WTC11 (cell line): Measurements from ENCODE around the gene FRMD4A. TPM values are rescaled to one million over a fixed set of nuclear protein-coding genes. Genes with fewer than 3 reads are reported as not detected.

ENCODE experiments used
- ATAC-seq: fragments of 200-7000 bp; cut with Tn5 transposase; 2 replicates; pipeline ENCODE4 v1.10.0; 2021; ENCODE audit warnings: mild to moderate bottlenecking, moderate library complexity
- CTCF ChIA-PET: fragments of 300-600 bp; sonication (Branson Sonifier 250); formaldehyde crosslinking; loops from one replicate; lab custom pipeline; 2021; ENCODE audit warnings: antibody characterized with exemption; lab: Charles Lee
- POLR2A ChIA-PET: fragments of 350-600 bp; sonication (Branson Sonifier 250); formaldehyde crosslinking; loops from one replicate; lab custom pipeline; 2021; ENCODE audit warnings: antibody characterized with exemption; lab: Charles Lee
- DNase-seq: peaks from one replicate; pipeline ENCODE4 v3.0.0; 2021; ENCODE audit warnings: low spot score
- H3K27ac Mint-ChIP-seq: 2 replicates; pipeline ENCODE4 v1.8.0; 2021; ENCODE audit warnings: mixed read lengths
- H3K27me3 Mint-ChIP-seq: 2 replicates; pipeline ENCODE4 v1.8.0; 2021; ENCODE audit warnings: low read depth, mild to moderate bottlenecking, moderate library complexity, mixed read lengths
- H3K36me3 Mint-ChIP-seq: 2 replicates; pipeline ENCODE4 v1.8.0; 2021; ENCODE audit warnings: mixed read lengths
- H3K4me1 Mint-ChIP-seq: 2 replicates; pipeline ENCODE4 v1.8.0; 2022; ENCODE audit warnings: mixed read lengths
- H3K4me3 Mint-ChIP-seq: 2 replicates; pipeline ENCODE4 v1.8.0; 2021; ENCODE audit warnings: mild to moderate bottlenecking, moderate library complexity, mixed read lengths
- H3K9me3 Mint-ChIP-seq: 2 replicates; pipeline ENCODE4 v1.8.0; 2021; ENCODE audit warnings: mixed read lengths
- AR ChIP-seq: fragments of 250-450 bp; sonication (Bioruptor Pico); IDR thresholded peaks from 2 replicates; pipeline ENCODE4 v1.9.0; 2021; ENCODE audit warnings: mild to moderate bottlenecking
- EMX1 ChIP-seq: fragments of 250-450 bp; sonication (Bioruptor Pico); IDR thresholded peaks from 2 replicates; pipeline ENCODE4 v1.8.0; 2021; ENCODE audit warnings: mild to moderate bottlenecking
- ERG ChIP-seq: fragments of 250-450 bp; sonication (Bioruptor Pico); IDR thresholded peaks from 2 replicates; pipeline ENCODE4 v1.8.0; 2021; ENCODE audit warnings: mild to moderate bottlenecking
- FOXK1 ChIP-seq: sonication (generic); formaldehyde crosslinking; IDR thresholded peaks from 2 replicates; pipeline ENCODE4 v1.8.0; 2022; ENCODE audit warnings: mild to moderate bottlenecking, moderate library complexity, missing genetic modification reagents
- GABPB1 ChIP-seq: sonication (generic); formaldehyde crosslinking; IDR thresholded peaks from 2 replicates; pipeline ENCODE4 v1.8.1; 2023; ENCODE audit warnings: mild to moderate bottlenecking, missing genetic modification reagents
- GTF2I ChIP-seq: fragments of 250-450 bp; sonication (Bioruptor Pico); conservative IDR thresholded peaks from 2 replicates; pipeline ENCODE4 v1.4.0; 2021; ENCODE audit warnings: mild to moderate bottlenecking
- IRF1 ChIP-seq: sonication (generic); formaldehyde crosslinking; IDR thresholded peaks from 2 replicates; pipeline ENCODE4 v1.8.0; 2023; ENCODE audit warnings: missing genetic modification reagents
- JAZF1 ChIP-seq: fragments of 250-450 bp; sonication (Bioruptor Pico); IDR thresholded peaks from 2 replicates; pipeline ENCODE4 v1.9.0; 2021; ENCODE audit warnings: moderate library complexity, mild to moderate bottlenecking, inconsistent platforms
- JUN ChIP-seq: sonication (generic); formaldehyde crosslinking; IDR thresholded peaks from 2 replicates; pipeline ENCODE4 v1.8.0; 2023; ENCODE audit warnings: mild to moderate bottlenecking, missing genetic modification reagents
- MXD4 ChIP-seq: fragments of 250-450 bp; sonication (Bioruptor Pico); IDR thresholded peaks from 2 replicates; pipeline ENCODE4 v1.8.0; 2021; ENCODE audit warnings: mild to moderate bottlenecking, moderate library complexity, borderline replicate concordance
- MYBL2 ChIP-seq: sonication (generic); formaldehyde crosslinking; IDR thresholded peaks from 2 replicates; pipeline ENCODE4 v1.8.1; 2023; ENCODE audit warnings: mild to moderate bottlenecking, moderate library complexity, missing genetic modification reagents
- NFYB ChIP-seq: sonication (generic); formaldehyde crosslinking; conservative IDR thresholded peaks from 2 replicates; pipeline ENCODE4 v1.8.0; 2022; ENCODE audit warnings: low read depth, missing genetic modification reagents
- TCF7 ChIP-seq: sonication (generic); formaldehyde crosslinking; IDR thresholded peaks from 2 replicates; pipeline ENCODE4 v1.8.0; 2022; ENCODE audit warnings: mild to moderate bottlenecking, low read depth, missing genetic modification reagents, moderate library complexity
- TEAD4 ChIP-seq: sonication (generic); formaldehyde crosslinking; IDR thresholded peaks from 2 replicates; pipeline ENCODE4 v1.8.0; 2022; ENCODE audit warnings: mild to moderate bottlenecking, missing genetic modification reagents
- TP53 ChIP-seq: sonication (generic); formaldehyde crosslinking; IDR thresholded peaks from 2 replicates; pipeline ENCODE4 v1.8.1; 2023; ENCODE audit warnings: mild to moderate bottlenecking, missing genetic modification reagents
- ZNF281 ChIP-seq: sonication (generic); formaldehyde crosslinking; IDR thresholded peaks from 2 replicates; pipeline ENCODE4 v1.8.0; 2023; ENCODE audit warnings: mild to moderate bottlenecking, missing genetic modification reagents
- ZNF317 ChIP-seq: sonication (generic); formaldehyde crosslinking; IDR thresholded peaks from 2 replicates; pipeline ENCODE4 v1.8.1; 2023; ENCODE audit warnings: low read depth, mild to moderate bottlenecking, moderate library complexity, missing genetic modification reagents, borderline replicate concordance
- total RNA-seq: library from RNA; stranded (reverse); gene quantifications from 3 replicates; pipeline ENCODE4 v1.2.3, GENCODE V29; 2021
- TF ChIP-seq, protein P1 (sequence below): sonication (generic); formaldehyde crosslinking; IDR thresholded peaks from 2 replicates; pipeline ENCODE4 v1.8.1; 2023; ENCODE audit warnings: mild to moderate bottlenecking, moderate library complexity, missing genetic modification reagents
- TF ChIP-seq, protein P2 (sequence below): sonication (generic); formaldehyde crosslinking; conservative IDR thresholded peaks from 2 replicates; pipeline ENCODE4 v1.8.1; 2022; ENCODE audit warnings: mild to moderate bottlenecking, missing genetic modification reagents

The FRMD4A gene
- total RNA-seq, 1 experiment from 2014 or later, result 35.5 TPM

DNA sequence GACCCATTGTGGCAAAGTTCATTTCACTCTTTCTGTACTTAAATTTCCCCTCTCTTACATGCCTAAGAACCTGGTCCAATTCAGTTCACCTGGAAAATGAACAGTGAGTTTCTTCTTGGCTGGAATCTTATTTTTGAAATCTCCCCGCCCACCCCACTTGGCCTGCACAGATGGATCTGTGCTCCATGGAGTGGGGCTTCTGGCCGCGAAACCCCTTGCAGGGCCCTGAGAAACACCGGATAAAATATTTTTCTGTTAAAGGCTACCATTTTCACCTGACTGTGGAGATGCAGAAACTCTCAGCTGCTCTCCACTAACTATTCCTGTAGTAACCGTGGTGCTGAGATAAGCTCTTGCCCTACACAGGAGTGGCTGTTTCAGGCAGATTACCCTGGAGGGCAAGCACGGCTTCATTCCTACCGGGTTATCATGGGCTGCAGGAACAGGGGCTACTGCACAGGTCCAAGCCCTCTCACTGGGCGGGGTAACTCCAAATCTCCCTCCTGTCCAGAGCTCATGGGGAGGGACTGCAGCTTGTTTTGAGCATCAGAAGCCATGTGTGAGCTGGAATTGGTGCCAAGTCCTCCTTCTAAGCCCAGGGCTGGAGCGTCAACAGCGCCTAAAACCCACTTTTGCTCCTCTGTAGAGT, 625.1 kb downstream of the FRMD4A start:
- H3K9me3 Mint-ChIP-seq, result no peaks in the 10 kb centered on the region
- no peak for DNase-seq
- ChIA-PET CTCF (interaction anchor here (1.2 to 4.7 kb wide), 2 partner anchors 13 to 169 kb away, joined by 3 to 16 read pairs; no protein-coding TSS in a partner anchor), POLR2A (no interaction called here)
- H3K27me3 Mint-ChIP-seq, result no peaks in the 10 kb centered on the region
- TF ChIP-seq MXD4 (CRISPR knock-in tag) (no peak), TEAD4 (no peak), TP53 (no peak), FOXK1 (no peak)
- TF ChIP-seq, all 79 proteins: peak for 0
- peaks cover 4% of the 10 kb centered on the region for H3K36me3 Mint-ChIP-seq
- H3K4me3 Mint-ChIP-seq, result peak overlapping the region; percentile 69
- no peak; the same call in 1 of the 2 replicates for ATAC-seq
- H3K4me1 Mint-ChIP-seq, result peaks cover 86% of the 10 kb centered on the region
- peak overlapping the region; percentile 59; the same call in 1 of the 2 replicates for H3K27ac Mint-ChIP-seq

- ATAC-seq (no peak), DNase-seq (no peak)
- TF ChIP-seq, protein P1, sequence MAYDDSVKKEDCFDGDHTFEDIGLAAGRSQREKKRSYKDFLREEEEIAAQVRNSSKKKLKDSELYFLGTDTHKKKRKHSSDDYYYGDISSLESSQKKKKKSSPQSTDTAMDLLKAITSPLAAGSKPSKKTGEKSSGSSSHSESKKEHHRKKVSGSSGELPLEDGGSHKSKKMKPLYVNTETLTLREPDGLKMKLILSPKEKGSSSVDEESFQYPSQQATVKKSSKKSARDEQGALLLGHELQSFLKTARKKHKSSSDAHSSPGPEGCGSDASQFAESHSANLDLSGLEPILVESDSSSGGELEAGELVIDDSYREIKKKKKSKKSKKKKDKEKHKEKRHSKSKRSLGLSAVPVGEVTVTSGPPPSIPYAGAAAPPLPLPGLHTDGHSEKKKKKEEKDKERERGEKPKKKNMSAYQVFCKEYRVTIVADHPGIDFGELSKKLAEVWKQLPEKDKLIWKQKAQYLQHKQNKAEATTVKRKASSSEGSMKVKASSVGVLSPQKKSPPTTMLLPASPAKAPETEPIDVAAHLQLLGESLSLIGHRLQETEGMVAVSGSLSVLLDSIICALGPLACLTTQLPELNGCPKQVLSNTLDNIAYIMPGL (CRISPR knock-in tag), result no peak
- TF ChIP-seq AR (no peak), ZNF281 (CRISPR knock-in tag) (no peak), JUN (no peak), ERG (CRISPR knock-in tag) (no peak), TCF7 (CRISPR knock-in tag) (no peak), JAZF1 (CRISPR knock-in tag) (no peak), IRF1 (CRISPR knock-in tag) (no peak), GABPB1 (CRISPR knock-in tag) (no peak), GTF2I (no peak), ZNF317 (CRISPR knock-in tag) (no peak), EMX1 (CRISPR knock-in tag) (no peak), MYBL2 (CRISPR knock-in tag) (no peak), NFYB (no peak)
- TF ChIP-seq, protein P2, sequence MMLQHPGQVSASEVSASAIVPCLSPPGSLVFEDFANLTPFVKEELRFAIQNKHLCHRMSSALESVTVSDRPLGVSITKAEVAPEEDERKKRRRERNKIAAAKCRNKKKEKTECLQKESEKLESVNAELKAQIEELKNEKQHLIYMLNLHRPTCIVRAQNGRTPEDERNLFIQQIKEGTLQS (CRISPR knock-in tag), result no peak
- ChIA-PET CTCF (interaction anchor here (0.6 to 4.7 kb wide), 4 partner anchors 14 to 64 kb away, joined by 3 to 16 read pairs (median 4); no protein-coding TSS in a partner anchor), POLR2A (interaction anchor here (0.7 kb wide), 1 partner anchor 8 kb away, joined by 3 read pairs; no protein-coding TSS in a partner anchor)
- Mint-ChIP-seq H3K4me3 (no peak overlapping the region), H3K27me3 (no peaks in the 10 kb centered on the region), H3K27ac (peak overlapping the region; percentile 24), H3K36me3 (peaks cover 8% of the 10 kb centered on the region), H3K4me1 (peaks cover 79% of the 10 kb centered on the region), H3K9me3 (no peaks in the 10 kb centered on the region)
Observed at GRCh38 chr10:13704964-13705363, 625.8 kb downstream of the FRMD4A start.
